Lower lobe of right lung (tissue), 2 donors: ENCODE data around the gene DAD1. TPM values are rescaled to one million over a fixed set of nuclear protein-coding genes. Genes with fewer than 3 reads are reported as not detected.

Source experiments
- ATAC-seq, 2 donors: fragments of 200-7000 bp; cut with Tn5 transposase; one replicate each; pipeline ENCODE4 v1.9.1; 2020 to 2022; ENCODE audit warnings: mild to moderate bottlenecking in 2 of 2, moderate library complexity in 2 of 2
- DNase-seq: peaks from one replicate; pipeline ENCODE4 v3.0.0-alpha.2; 2020
- H3K27ac ChIP-seq: fragments of 200-600 bp; one replicate; pipeline ENCODE4 v1.8.0; 2022
- H3K27me3 ChIP-seq: fragments of 200-600 bp; one replicate; pipeline ENCODE4 v1.8.0; 2022; ENCODE audit warnings: low read depth
- H3K36me3 ChIP-seq: fragments of 200-600 bp; one replicate; pipeline ENCODE4 v1.8.0; 2022; ENCODE audit warnings: mild to moderate bottlenecking
- H3K4me1 ChIP-seq: fragments of 200-600 bp; one replicate; pipeline ENCODE4 v1.8.0; 2022
- H3K4me3 ChIP-seq: fragments of 200-600 bp; one replicate; pipeline ENCODE4 v1.8.0; 2022; ENCODE audit warnings: mild to moderate bottlenecking
- H3K9me3 ChIP-seq: fragments of 200-600 bp; one replicate; pipeline ENCODE4 v1.8.0; 2022
- intact Hi-C: fragments of 100-400 bp; cut with DNase I; formaldehyde crosslinking; loops from one replicate; pipeline ENCODE4 v1.11.0; 2022
- total RNA-seq: library from RNA; stranded (reverse); fragmentation: NEBNext Ultra II Directional; extraction: Animal tissue kit (Norgen Biotek cat#: 25700); gene quantifications from one replicate; pipeline ENCODE4 v1.2.1, GENCODE V29; 2021
- TF ChIP-seq, protein P1 (sequence below): fragments of 200-600 bp; IDR thresholded peaks from one replicate; pipeline ENCODE4 v1.8.0; 2022; ENCODE audit warnings: antibody characterized with exemption, mild to moderate bottlenecking
- donor health status: DM: no; HTN: yes; CAD: no; lungs with severe emphysema.

Gene DAD1
- total RNA-seq, 1 donor from 2014 or later, result 162 TPM

- H3K9me3 ChIP-seq, result no peaks in the 10 kb centered on the region
- DNase-seq (no peak), ATAC-seq (no peak)
- H3K36me3 ChIP-seq, result peaks cover 66% of the 10 kb centered on the region
- no peak overlapping the region for H3K27ac ChIP-seq
- H3K4me3 ChIP-seq, result no peak overlapping the region
- H3K27me3 ChIP-seq, result no peaks in the 10 kb centered on the region
- peaks cover 16% of the 10 kb centered on the region for H3K4me1 ChIP-seq
- intact Hi-C loops, result no loop called here
- TF ChIP-seq, protein P1, sequence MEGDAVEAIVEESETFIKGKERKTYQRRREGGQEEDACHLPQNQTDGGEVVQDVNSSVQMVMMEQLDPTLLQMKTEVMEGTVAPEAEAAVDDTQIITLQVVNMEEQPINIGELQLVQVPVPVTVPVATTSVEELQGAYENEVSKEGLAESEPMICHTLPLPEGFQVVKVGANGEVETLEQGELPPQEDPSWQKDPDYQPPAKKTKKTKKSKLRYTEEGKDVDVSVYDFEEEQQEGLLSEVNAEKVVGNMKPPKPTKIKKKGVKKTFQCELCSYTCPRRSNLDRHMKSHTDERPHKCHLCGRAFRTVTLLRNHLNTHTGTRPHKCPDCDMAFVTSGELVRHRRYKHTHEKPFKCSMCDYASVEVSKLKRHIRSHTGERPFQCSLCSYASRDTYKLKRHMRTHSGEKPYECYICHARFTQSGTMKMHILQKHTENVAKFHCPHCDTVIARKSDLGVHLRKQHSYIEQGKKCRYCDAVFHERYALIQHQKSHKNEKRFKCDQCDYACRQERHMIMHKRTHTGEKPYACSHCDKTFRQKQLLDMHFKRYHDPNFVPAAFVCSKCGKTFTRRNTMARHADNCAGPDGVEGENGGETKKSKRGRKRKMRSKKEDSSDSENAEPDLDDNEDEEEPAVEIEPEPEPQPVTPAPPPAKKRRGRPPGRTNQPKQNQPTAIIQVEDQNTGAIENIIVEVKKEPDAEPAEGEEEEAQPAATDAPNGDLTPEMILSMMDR, result no peak
Observed at GRCh38 chr14:22602862-22603261, 13.8 kb upstream of the DAD1 start.

GRCh38 chr14:22601996-22602395 lies 13.0 kb upstream of the DAD1 start:
- H3K4me3 ChIP-seq, result no peak overlapping the region
- TF ChIP-seq, protein P1, result no peak
- DNase-seq, result no peak
- H3K27me3 ChIP-seq, result no peaks in the 10 kb centered on the region
- H3K9me3 ChIP-seq, result no peaks in the 10 kb centered on the region
- H3K27ac ChIP-seq, result no peak overlapping the region
- intact Hi-C loops, result no loop called here
- peaks cover 22% of the 10 kb centered on the region for H3K4me1 ChIP-seq
- ATAC-seq, result no peak
- peaks cover 57% of the 10 kb centered on the region for H3K36me3 ChIP-seq

- TF ChIP-seq, protein P1, result no peak
Observed at GRCh38 chr14:22601456-22601855, 12.4 kb upstream of the DAD1 start.

GRCh38 chr14:22600027-22600426 lies 11.0 kb upstream of the DAD1 start:
- no peak overlapping the region for H3K27ac ChIP-seq
- peaks cover 22% of the 10 kb centered on the region for H3K4me1 ChIP-seq
- intact Hi-C loops, result no loop called here
- H3K27me3 ChIP-seq, result no peaks in the 10 kb centered on the region
- ATAC-seq (no peak), DNase-seq (no peak)
- no peak overlapping the region for H3K4me3 ChIP-seq
- peaks cover 37% of the 10 kb centered on the region for H3K36me3 ChIP-seq
- H3K9me3 ChIP-seq, result no peaks in the 10 kb centered on the region
- TF ChIP-seq, protein P1, result no peak

More at GRCh38 chr14:22601456-22601855, 12.4 kb upstream of the DAD1 start:
- ATAC-seq (no peak), DNase-seq (no peak)
- H3K9me3 ChIP-seq, result no peaks in the 10 kb centered on the region
- peaks cover 52% of the 10 kb centered on the region for H3K36me3 ChIP-seq
- H3K27ac ChIP-seq, result no peak overlapping the region
- H3K4me3 ChIP-seq, result no peak overlapping the region
- intact Hi-C loops, result no loop called here
- H3K27me3 ChIP-seq, result no peaks in the 10 kb centered on the region
- H3K4me1 ChIP-seq, result peaks cover 22% of the 10 kb centered on the region

DNA sequence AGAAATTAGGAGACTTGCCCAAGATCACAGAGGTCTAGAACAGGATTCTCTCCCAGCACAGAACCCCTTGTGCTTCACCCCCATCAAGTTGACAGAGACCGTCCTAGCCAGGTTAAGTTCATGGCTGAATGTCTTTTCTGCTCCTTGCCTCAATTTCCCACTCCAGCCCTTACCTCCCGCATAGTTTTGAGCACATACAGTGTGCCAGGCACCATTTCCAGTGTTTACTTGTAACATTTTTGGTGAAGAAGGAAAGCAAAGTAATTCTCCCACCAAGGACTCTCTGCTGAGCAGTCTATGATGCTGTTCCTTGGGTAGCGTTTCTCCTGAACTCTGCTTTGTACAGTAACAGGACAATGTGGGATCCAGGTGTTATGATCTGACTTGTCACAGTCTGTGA lies 10.3 kb upstream of the DAD1 start:
- peak overlapping the region; percentile 89 for H3K4me3 ChIP-seq
- H3K4me1 ChIP-seq, result peaks cover 22% of the 10 kb centered on the region
- peak overlapping the region; percentile 89 for H3K27ac ChIP-seq
- intact Hi-C loops, result no loop called here
- no peaks in the 10 kb centered on the region for H3K9me3 ChIP-seq
- ATAC-seq (no peak), DNase-seq (no peak)
- peaks cover 30% of the 10 kb centered on the region for H3K36me3 ChIP-seq
- TF ChIP-seq, protein P1, result no peak
- no peaks in the 10 kb centered on the region for H3K27me3 ChIP-seq

DNA sequence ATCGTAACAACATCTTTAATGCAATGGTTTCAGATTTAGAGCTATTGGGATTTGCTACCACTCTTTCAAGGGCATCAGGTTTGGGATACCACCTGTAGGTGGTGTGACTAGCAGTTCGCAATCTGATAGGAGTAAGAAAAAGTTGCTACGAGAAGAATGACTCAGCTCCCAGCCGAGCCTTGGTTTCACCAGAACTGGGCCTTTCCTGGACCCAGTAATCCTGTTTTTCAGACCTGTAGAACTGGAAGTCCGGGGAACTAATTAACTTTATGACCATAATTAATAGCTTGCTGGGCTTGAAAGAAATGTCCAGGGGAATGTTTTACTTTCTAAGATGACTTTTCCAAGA lies 9.8 kb upstream of the DAD1 start:
- Histone ChIP-seq H3K4me3 (peak overlapping the region; percentile 89), H3K9me3 (no peaks in the 10 kb centered on the region), H3K4me1 (peaks cover 22% of the 10 kb centered on the region), H3K27ac (peak overlapping the region; percentile 89), H3K36me3 (peaks cover 26% of the 10 kb centered on the region), H3K27me3 (no peaks in the 10 kb centered on the region)
- DNase-seq, result no peak
- TF ChIP-seq, protein P1, result peak; percentile 6
- ATAC-seq, result peak; percentile 72 to 89
- intact Hi-C loops, result no loop called here
